Hematopoietic multipotent progenitor cell treated with erythropoietin and hydrocortisone succinate and interleukin-3 and kit ligand, for 6 days (in vitro differentiated cells): ENCODE measurements around the gene YBX1.
A peak's percentile ranks its signal among the peaks of the same experiment; 100 is the strongest.

ENCODE experiments used
- DNase-seq: peaks from one replicate; pipeline ENCODE4 v3.0.0-alpha.2; 2015

The YBX1 gene

DNA sequence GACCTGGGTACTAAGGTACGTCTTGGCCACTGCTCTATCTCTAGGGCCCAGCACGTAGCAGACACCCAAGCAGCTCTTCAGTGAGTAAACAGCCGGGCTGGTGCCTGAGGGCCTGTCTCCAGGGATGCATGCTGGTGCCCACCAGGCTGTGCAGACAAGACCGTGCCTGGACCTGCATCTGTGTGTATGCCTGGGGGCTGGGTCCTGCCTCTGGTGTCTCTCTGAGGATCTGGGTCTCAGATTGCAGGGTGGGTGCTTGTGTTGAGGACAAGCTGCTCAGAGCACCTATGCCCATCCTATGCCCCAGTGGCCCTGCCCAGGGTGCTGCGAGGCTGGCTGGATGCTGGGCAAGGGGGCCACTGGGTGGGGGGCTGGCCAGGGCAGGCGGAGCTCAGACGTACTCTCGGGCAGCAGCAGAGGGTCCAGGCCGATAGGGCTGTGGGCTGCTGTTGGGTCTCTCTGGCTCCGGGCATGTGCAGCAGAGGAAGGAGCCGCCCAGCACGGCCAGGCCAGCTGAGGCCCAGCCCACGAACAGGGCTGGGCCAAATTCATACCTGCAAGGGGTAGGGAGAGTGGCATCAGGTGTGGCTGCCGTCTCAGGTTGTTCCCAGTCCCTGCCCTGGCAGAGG is 53.4 kb downstream of the YBX1 start:
- DNase-seq = no peak

DNA sequence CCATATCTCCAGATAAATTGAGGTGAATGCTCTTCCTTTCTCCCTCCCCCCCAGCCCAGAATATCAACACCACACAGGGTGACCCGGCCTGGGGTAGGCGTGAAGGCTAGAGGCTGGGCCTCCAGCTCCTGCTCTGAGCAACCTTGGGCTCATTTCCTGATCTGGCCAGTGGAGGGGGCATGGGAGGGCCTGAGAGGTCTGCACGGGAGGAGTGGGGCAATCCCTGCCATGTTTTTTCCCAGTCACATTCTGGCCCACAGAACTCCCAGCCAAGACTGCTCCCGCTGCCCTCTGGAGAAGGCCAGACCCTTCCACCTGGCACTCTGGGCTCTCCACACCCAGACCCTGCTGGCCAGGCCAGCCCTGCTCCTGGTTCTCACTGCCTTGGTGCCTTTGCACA is 53.9 kb downstream of the YBX1 start:
- peak; percentile 67 for DNase-seq

- DNase-seq = no peak
Observed at GRCh38 chr1:42736571-42737200, 54.5 kb downstream of the YBX1 start.

- peak; percentile 53 for DNase-seq
Observed at GRCh38 chr1:42737257-42737656, 55.0 kb downstream of the YBX1 start.

DNA sequence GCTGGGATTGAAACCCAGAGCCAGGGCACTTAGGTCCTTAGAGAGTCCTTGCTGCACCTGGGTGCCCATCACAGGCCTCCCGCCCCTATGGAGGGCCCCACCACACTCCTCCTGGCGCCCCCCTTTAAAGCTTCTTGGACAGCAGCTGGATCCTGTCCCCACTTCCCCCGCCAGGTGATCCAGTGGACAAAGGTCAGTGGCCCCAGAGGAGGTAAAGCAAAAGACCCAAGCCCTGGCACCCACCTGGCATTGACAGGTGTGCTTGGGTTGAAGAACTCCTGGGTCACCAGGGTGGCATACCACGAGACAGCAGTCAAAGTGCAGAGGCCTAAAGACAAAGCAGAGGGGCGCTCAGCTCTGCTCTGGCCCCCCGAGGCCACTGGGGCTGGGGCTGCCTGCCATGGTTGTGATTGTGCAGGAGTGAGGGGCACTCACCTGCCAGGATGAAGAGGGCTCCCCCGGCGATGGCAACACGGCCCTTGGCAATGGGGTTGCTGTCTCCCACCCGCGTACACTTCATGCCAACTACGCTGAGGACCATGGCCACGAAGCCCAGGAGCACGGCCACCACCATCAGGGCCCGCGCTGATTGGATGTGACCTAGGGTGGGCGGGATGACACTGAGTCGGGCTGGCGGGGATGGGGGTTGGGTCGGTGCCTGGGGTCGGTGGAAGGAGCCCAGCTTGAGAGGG is 55.9 kb downstream of the YBX1 start:
- DNase-seq = no peak

GRCh38 chr1:42738678-42739226 is 56.5 kb downstream of the YBX1 start:
- DNase-seq = no peak

DNA sequence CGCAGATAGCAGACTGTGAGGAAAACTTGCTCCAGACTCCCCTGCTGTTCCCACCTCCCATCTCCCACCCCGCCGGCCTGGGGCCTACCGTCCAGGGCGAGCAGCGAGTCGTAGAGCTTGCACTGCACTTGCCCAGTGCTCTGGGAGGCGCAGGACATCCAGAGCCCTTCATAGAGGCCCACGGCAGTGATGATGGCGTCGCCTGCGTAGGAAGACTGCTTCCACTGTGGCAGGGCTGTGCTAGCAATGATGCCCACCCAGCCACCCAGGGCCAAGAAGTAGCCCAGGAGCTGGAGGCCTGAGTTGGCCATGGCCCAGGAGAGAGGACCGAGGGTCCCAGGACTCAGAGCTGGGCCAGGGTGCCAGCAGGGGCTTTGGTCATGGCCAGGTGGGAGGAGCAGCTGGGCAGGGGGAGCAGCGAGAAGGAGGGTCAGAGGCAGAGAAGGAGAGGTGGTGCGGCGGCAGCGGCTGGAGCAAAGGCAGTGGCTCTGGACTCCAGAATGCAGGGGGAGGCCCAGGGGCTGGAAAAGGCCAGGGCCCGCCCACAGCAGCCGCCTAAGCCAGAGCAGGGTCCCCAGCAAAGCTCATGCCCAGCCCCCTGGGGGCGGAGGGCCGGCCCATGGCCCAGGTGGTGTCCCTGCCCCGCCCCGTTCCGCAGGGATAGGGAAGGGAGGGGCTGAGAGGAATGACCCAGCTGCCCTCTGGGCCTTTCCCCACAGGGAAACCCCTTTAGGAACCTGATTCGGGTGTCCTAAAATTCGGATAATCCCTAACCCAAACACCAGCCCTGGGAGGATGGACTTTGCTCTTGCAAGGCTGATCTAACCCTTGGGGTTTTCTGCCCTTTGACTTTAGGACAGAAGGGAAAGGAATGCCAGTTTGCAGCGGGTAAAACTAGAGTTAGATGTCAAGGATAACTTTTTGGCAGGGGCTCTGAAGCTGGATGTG is 57.8 kb downstream of the YBX1 start, which contains the start of gene CLDN19:
CLDN19 (minus strand) TSS at position 484 of the 948 bp plus-strand sequence; CDS start at position 311, 173 bp downstream.
- DNase-seq = no peak

DNA sequence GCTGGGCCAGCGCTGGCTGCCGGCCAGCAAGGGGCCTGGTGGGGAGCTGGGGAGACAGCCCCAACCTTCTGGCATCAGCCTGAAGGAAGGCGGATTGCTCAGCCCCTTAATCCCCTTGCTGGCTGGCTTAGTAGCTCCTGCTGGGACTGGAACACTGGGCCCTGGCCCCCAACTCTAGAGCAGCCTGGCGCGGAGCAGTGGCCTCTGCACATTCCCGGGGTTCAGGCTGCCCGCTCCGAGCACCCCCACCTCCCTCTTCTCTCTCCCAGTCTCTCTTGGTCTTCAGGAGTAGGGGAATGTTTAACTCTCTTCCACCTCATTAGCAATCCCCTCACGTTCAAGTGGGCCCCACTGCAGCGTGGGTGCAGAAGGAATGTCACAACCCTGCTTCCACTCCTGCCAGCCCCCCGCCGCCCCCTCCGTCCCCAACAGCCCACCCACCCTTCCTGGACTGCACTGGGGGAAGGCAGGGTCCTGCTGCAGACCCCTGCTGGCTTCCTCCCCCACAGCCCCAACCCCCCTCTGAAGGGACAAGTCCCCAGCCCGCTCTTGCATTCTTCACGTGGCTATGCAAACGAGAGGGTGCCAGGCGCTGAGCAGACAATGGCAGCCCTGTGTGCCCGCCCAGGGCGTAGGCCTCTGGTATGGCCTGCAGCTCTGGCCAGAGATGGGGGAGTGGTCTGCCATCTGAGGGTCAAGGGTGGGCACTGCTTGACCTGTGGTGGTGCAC is 58.8 kb downstream of the YBX1 start:
- DNase-seq = no peak

DNA sequence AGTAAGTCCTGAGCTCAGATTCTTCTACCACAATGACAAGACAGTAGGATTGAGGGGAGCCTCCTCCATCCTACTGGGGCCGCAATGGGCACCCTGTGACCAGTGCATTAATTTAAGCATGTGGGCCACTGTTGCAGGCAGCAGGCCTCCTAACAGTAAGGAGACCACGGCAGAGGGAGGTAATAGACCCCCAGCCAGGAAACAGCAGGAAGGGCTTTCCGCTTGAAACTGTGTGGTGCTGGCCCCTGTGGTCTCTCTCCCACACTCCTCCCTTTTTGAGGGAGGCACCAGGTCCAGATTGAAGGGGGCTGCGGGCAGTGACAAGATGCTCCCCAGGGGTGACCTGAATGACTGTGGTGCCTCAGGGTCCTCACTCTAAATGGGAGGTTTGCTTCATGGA is 59.5 kb downstream of the YBX1 start:
- DNase-seq = no peak

GRCh38 chr1:42742141-42742540 is 59.9 kb downstream of the YBX1 start:
- DNase-seq = no peak

GRCh38 chr1:42742617-42743316 is 60.5 kb downstream of the YBX1 start:
- DNase-seq = no peak

GRCh38 chr1:42743317-42744147 is 61.3 kb downstream of the YBX1 start:
- DNase-seq = no peak

DNA sequence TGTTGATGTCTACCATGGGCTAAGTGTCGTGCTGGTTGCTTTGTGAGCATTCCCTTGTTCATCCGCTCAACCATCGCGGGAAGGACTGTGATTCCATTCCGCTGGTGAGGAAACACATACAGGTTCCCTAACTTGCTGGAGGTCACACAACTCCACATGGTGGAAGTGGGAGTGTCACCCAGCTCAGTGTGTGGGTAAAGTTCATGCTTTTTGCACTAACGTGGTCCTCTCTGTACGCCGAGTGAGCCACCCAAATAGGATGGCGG is 61.9 kb downstream of the YBX1 start:
- DNase-seq = no peak

GRCh38 chr1:42745851-42746250 is 63.6 kb downstream of the YBX1 start:
- no peak for DNase-seq

DNA sequence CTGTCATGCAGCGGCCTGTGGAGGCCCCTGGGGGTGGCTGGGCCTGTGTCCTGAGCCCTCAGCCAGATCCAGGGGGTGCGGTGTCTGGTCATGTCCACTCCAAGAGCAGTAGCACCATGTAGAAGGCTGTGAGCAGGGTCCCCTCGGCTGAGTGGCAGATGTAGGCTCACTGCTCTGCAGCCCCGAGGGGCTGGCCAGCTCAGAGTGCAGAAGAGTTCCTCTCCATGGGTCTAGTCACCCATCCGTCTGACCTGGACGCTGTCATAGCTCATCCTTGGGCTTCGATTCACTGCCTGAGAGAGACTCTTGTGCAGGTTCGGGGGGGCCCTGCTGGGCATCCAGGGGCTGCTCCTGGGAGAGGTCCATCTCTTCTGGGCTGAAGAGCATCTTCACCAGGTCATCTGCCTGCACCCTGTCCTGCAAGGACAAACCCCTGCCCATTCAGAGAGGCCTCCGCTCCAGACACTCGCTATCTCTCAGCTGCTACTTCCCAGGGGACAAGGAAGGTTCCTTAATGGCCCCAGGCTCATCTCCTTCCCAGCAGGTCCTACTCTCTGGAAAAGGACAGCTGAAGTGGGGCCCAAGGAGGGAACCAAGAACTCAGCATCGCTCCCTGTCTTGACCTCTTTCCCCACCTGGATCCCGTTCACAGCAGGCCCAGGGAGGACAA is 64.4 kb downstream of the YBX1 start:
- DNase-seq = no peak

DNA sequence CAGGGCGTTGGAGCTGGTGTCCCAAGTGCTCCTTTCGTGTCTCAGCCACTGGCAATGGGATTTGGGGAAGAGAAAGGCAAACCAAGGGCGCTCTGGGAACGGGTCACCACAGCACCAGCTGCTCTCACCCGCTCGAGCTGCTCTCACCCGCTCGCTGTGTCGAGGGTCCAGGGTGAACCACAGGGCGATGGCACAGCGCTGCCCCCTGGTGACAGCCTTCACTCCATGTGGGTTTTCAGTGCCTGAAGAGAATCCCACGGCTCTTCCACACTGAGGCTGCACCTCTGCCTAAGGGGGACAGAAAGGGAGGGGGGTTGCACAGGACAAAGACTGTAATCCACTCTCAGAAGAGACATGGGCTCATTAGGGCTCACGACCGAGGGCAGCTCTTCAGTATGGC is 64.9 kb downstream of the YBX1 start:
- DNase-seq = peak; percentile 67

DNA sequence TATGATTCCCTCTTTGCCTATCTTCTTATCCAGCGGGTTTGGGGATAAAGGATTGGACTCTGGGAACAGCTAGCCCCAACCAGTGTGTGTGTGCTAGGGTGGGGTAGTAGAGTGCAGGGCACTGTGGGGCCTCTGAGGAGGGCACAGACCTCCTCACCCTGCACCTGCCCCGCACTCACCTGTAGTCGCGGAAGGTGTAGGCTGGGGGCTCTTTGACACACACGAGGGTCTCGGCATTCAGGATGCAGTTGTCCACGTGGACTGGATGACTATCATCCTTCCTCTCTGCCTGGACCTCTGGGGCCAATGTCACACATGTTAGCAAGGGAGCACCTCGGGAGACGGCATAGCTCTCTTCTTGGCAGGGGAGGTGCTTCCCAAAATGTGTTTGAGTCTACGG is 65.8 kb downstream of the YBX1 start:
- no peak for DNase-seq

GRCh38 chr1:42748461-42749410 is 66.5 kb downstream of the YBX1 start:
- DNase-seq = no peak

DNA sequence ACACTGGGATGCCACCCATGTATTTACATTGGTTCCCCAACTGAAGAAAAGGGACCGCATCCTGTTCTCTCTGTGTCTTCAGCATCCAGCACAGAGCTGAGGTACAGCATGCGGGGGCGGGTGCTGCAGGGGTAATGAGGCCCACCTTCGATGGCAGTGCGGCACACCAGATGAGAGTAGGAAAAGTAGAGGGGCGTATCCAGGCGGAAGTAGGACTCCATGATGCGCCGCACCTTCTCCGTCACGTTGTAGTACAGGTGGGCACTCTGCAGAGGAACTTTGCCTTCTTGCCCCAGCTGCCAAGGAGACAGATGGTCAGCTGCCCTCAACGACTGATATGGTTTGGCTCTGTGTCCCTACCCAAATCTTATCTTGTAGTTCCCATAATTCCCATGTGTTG is 67.8 kb downstream of the YBX1 start:
- no peak for DNase-seq
